Epithelial cell of esophagus (primary cell): ENCODE measurements around the gene HNRNPLL.
A peak's percentile ranks its signal among the peaks of the same experiment; 100 is the strongest.

Experiments
- DNase-seq: peaks from one replicate; pipeline ENCODE4 v3.0.0; 2010; ENCODE audit warnings: low read depth
- H3K4me3 ChIP-seq: 2 replicates; pipeline ENCODE4 v1.5.1; 2011; ENCODE audit warnings: mild to moderate bottlenecking, low read length, control low read depth
- CTCF ChIP-seq: IDR thresholded peaks from 2 replicates; pipeline ENCODE4 v1.5.1; 2011; ENCODE audit warnings: low read depth, mild to moderate bottlenecking, low read length, control low read depth, inconsistent platforms; ENCODE audit not compliant: insufficient read depth; ENCODE audit errors: missing control alignments

Gene HNRNPLL

GRCh38 chr2:38515155-38516074 is 87.3 kb downstream of the HNRNPLL start:
- H3K4me3 ChIP-seq: no peak overlapping the region
- peak; percentile 62 for DNase-seq
- no peak for TF ChIP-seq CTCF

GRCh38 chr2:38514603-38515154 is 88.0 kb downstream of the HNRNPLL start:
- DNase-seq: no peak
- no peak for TF ChIP-seq CTCF
- H3K4me3 ChIP-seq: no peak overlapping the region

GRCh38 chr2:38512211-38512610 is 90.5 kb downstream of the HNRNPLL start:
- no peak for DNase-seq
- H3K4me3 ChIP-seq: no peak overlapping the region
- no peak for TF ChIP-seq CTCF
